Stimulated activated effector memory CD8-positive, alpha-beta T cell treated with anti-CD3 and anti-CD28 coated beads, Interleukin-12 subunit alpha, Interleukin-12 subunit beta, amount 100 ng/mL, for 72 hours (primary cell): Measurements from ENCODE around the gene CGB5.
"Not testable (repeated sequence)": the region's sequence is repeated elsewhere in the genome, so short reads cannot be mapped to it uniquely, and the experiment has no call there.

Experiments
- ATAC-seq: fragments of 150-1000 bp; cut with Tn5 transposase; 2 replicates; pipeline ENCODE4 v1.10.0; 2021
- DNase-seq, 2 donors: peaks; one replicate each; pipeline ENCODE4 v3.0.0; 2021 to 2022; ENCODE audit warnings: low spot score in 2 of 2
- H3K27ac Mint-ChIP-seq: one replicate; pipeline ENCODE4 v1.8.0; 2022; ENCODE audit warnings: mild to moderate bottlenecking, mixed read lengths
- H3K36me3 Mint-ChIP-seq: one replicate; pipeline ENCODE4 v1.8.0; 2022; ENCODE audit warnings: mild to moderate bottlenecking, mixed read lengths
- H3K4me1 Mint-ChIP-seq: one replicate; pipeline ENCODE4 v1.8.0; 2022; ENCODE audit warnings: mixed read lengths
- H3K4me3 Mint-ChIP-seq: one replicate; pipeline ENCODE4 v1.8.0; 2022; ENCODE audit warnings: mild to moderate bottlenecking, mixed read lengths
- H3K9me3 Mint-ChIP-seq: one replicate; pipeline ENCODE4 v1.8.0; 2022; ENCODE audit warnings: mixed read lengths

The CGB5 gene

DNA sequence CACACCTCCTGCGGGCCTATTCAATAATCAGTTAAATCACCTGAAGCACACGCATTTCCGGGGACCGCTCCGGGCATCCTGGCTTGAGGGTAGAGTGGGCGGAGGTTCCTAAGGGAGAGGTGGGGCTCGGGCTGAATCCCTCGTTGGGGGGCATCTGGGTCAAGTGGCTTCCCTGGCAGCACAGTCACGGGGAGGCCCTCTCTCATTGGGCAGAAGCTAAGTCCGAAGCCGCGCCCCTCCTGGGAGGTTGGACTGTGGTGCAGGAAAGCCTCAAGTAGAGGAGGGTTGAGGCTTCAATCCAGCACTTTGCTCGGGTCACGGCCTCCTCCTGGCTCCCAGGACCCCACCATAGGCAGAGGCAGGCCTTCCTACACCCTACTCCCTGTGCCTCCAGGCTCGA is at the start of gene CGB5:
CGB5 (plus strand) TSS at position 301 of the 400 bp plus-strand sequence. CDS start 362 bp downstream, outside the sequence.
- not testable (repeated sequence) for H3K4me3 Mint-ChIP-seq, H3K4me1 Mint-ChIP-seq, H3K36me3 Mint-ChIP-seq, H3K27ac Mint-ChIP-seq, ATAC-seq, DNase-seq, H3K9me3 Mint-ChIP-seq

DNA sequence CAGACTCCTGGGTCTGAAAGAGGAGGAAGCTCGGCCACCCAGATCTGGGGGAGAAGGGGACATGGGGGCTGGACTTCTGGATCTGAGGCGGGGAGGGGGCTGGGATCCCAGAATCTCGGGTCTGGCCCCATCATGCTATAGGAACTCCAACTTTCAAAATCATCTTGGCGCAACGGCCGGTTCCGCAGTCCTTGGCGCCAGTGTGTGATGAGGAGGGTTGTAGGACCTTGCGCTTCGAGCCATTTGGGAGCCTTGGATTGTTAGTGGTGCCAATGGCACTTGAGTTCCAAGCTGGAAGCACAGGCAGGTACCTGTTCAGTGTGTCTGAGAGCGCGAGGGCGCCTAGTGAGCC is 49.6 kb upstream of the CGB5 start:
- H3K9me3 Mint-ChIP-seq, result no peaks in the 10 kb centered on the region
- H3K27ac Mint-ChIP-seq, result peak overlapping the region; percentile 100
- H3K4me1 Mint-ChIP-seq, result peaks cover 61% of the 10 kb centered on the region
- H3K36me3 Mint-ChIP-seq, result peaks cover 50% of the 10 kb centered on the region
- DNase-seq (no peak), ATAC-seq (no peak)
- peak overlapping the region; percentile 99 for H3K4me3 Mint-ChIP-seq

DNA sequence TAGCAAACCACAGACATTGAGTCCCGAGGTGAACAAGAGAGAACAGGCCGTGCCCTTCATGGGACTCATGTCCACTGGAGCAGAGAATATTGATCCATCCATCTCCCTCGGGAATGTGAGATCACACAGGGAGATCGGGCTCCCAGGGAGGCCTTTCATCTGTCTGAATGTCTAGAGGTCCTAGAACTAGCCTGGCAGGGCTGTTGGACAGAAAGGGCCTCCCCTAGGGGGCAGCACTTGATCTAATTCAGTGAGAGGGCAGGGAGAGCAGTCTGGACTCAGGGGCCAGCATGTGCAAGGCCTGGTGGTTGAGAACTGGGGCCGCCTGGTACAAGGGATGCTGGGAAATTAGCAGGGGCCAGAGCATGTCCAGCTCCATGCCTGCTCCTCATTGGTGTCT is 45.7 kb upstream of the CGB5 start:
- DNase-seq (peak in 1 of 2 donors; percentile 82), ATAC-seq (no peak)
- Mint-ChIP-seq H3K9me3 (no peaks in the 10 kb centered on the region), H3K27ac (peak overlapping the region; percentile 39), H3K36me3 (peaks cover 59% of the 10 kb centered on the region), H3K4me1 (peaks cover 40% of the 10 kb centered on the region), H3K4me3 (no peak overlapping the region)

DNA sequence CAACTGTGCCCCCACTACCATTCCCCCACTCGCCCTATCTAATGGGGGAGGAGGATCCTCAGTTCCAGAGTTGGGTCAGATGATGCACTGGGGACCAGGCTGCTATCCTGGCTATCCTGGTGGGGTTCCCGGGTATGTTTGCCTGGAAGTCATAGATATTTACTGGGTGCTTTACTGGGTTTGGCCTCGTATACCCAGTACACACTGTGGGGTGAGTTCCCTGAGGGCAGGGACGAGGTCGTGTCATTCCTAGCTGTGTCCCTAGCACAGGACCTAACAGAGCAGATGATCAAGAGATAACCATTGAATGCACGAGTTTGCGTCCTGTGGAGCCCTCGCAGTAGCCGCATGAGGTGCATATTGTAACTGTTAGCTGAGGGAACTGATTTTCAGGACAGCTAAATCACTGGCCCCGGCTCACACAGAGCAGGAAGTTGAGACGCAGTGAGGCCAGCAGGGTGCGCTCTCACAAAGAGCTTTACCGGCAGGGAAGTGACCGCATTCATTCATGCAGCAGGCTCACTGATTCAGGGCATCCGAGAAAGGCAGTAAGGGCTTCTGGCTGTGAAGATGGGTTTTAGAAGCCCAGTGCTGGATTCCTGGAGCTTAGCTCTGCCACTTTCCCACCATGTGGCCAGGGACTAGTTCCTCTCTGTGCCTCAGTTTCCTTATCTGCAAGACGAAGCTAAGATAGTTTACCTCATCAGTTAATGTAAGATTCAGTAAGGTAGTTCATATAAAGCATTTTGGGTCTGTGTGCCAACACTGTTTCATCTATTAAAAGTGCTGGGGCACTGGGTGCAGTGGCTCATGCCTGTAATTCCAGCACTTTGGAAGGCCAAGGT is 43.9 kb upstream of the CGB5 start:
- no peaks in the 10 kb centered on the region for H3K9me3 Mint-ChIP-seq
- H3K27ac Mint-ChIP-seq, result no peak overlapping the region
- ATAC-seq (peak; percentile 90), DNase-seq (peak; percentile 54 to 76)
- H3K4me1 Mint-ChIP-seq, result peaks cover 29% of the 10 kb centered on the region
- H3K4me3 Mint-ChIP-seq, result no peak overlapping the region
- peaks cover 62% of the 10 kb centered on the region for H3K36me3 Mint-ChIP-seq

DNA sequence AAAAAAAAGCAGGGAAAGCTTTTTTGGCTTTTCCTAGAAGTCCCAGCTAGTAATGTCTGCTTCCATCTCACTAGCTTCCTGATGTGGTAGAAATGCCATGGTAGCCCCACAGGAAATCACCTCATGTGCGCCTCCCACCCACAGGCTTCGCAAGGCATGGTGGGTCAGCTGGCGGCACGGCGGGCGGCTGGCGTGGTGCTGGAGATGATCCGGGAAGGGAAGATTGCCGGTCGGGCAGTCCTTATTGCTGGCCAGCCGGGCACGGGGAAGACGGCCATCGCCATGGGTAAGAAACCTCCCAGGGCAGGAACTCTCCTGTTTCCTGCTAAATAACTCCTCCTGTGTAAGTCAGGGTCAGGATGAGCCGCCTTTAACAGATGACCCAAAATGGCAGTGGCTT is 39.5 kb upstream of the CGB5 start:
- Mint-ChIP-seq H3K4me3 (no peak overlapping the region), H3K9me3 (no peaks in the 10 kb centered on the region), H3K36me3 (peaks cover 98% of the 10 kb centered on the region), H3K4me1 (peaks cover 7% of the 10 kb centered on the region), H3K27ac (no peak overlapping the region)
- DNase-seq (no peak), ATAC-seq (no peak)

DNA sequence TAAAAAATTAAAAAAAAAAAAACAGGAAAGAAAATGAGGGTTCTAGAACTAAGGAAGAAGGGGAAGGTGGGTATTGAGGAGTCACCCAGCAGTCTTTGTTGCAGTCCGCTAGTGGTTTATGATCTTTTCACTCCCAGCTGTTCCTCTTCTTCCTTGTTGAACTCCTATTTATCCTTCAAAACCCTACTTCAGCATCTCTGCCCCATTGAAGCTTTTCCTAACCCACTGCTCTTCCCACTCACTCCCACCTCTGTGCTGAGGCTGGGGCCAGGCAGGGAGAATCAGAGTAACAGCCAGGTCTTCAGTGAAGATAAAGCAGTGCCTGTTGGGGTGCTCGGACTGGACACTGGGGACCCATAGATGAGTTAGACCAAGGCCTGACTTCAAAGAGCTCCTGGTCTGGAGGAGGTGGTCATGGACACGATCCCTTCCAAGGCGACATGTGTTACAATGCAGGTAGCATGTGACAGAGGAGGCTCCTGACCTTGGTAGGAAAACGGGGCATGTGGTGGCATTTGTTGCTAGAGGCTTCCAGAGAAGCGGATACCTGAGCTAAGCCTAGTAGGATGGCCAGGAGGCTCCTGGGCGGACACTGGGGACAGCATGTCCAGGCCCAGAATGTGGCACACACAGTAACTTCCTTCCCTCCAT is 38.6 kb upstream of the CGB5 start:
- Mint-ChIP-seq H3K4me3 (no peak overlapping the region), H3K4me1 (no peaks in the 10 kb centered on the region), H3K27ac (no peak overlapping the region), H3K36me3 (peaks cover 98% of the 10 kb centered on the region), H3K9me3 (no peaks in the 10 kb centered on the region)
- DNase-seq (no peak), ATAC-seq (no peak)

DNA sequence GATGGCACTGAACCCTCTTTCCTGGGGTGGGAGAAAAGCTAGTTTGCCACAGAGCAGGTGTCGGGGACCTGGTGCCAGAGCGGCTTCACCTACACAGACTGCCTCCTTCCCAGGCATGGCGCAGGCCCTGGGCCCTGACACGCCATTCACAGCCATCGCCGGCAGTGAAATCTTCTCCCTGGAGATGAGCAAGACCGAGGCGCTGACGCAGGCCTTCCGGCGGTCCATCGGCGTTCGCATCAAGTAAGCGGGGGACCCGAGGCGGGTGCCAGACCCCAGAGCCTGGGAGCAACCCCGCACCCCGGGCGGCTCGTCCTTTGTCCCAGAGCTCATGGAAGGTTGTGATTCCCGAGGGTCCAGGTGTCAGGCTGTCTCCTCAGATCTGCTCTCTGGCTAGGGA is 36.7 kb upstream of the CGB5 start:
- ATAC-seq (no peak), DNase-seq (no peak)
- H3K4me1 Mint-ChIP-seq, result no peaks in the 10 kb centered on the region
- peaks cover 96% of the 10 kb centered on the region for H3K36me3 Mint-ChIP-seq
- no peak overlapping the region for H3K27ac Mint-ChIP-seq
- no peaks in the 10 kb centered on the region for H3K9me3 Mint-ChIP-seq
- H3K4me3 Mint-ChIP-seq, result no peak overlapping the region

DNA sequence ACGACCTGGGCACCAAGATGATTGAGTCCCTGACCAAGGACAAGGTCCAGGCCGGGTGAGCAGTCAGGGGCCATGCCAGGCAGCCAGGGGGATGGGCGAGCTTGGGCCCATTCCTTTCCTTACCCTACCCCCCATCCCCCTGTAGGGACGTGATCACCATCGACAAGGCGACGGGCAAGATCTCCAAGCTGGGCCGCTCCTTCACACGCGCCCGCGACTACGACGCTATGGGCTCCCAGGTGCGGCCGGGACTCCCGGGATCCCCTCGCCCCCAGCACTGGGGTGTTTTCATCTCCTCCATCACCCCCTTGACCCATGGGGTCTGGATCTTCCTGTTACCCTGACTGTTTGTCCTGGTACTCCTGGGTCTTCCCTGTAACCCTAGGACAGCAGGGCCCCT is 33.8 kb upstream of the CGB5 start:
- H3K27ac Mint-ChIP-seq, result no peak overlapping the region
- peaks cover 84% of the 10 kb centered on the region for H3K36me3 Mint-ChIP-seq
- H3K9me3 Mint-ChIP-seq, result no peaks in the 10 kb centered on the region
- no peak overlapping the region for H3K4me3 Mint-ChIP-seq
- ATAC-seq, result no peak
- no peak for DNase-seq
- no peaks in the 10 kb centered on the region for H3K4me1 Mint-ChIP-seq

DNA sequence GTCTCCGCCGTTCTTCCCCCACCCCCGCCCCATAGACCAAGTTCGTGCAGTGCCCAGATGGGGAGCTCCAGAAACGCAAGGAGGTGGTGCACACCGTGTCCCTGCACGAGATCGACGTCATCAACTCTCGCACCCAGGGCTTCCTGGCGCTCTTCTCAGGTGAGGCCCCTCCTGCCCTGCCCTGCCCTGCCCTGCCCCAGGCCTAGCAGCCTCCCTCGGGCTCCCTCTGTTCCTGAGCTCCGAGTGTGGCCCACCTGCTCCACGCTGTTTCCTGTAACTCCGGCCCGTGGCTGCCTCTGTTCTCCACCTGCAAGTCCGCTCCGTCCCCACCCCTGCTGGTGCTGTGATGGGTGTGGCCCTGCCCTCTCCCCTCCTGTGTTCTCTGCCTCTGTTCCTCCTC is 33.2 kb upstream of the CGB5 start:
- peaks cover 79% of the 10 kb centered on the region for H3K36me3 Mint-ChIP-seq
- H3K9me3 Mint-ChIP-seq, result no peaks in the 10 kb centered on the region
- no peak for DNase-seq
- H3K4me1 Mint-ChIP-seq, result no peaks in the 10 kb centered on the region
- H3K4me3 Mint-ChIP-seq, result no peak overlapping the region
- no peak for ATAC-seq
- H3K27ac Mint-ChIP-seq, result no peak overlapping the region

DNA sequence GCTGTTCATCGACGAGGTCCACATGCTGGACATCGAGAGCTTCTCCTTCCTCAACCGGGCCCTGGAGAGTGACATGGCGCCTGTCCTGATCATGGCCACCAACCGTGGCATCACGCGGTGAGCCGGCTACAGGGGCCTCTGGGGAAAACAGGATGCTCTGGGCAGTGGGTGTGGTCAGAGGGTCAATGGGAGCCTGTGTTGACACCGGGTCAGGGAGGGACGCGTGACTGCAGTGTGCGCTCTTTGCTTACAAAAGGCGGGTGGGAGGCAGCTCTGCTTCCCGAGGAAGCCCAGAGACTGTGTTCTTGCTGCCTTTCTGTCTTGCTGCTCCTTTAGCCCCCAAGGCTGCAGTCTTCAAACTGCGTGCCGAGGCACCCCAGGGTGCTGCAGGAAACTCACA is 32.5 kb upstream of the CGB5 start:
- H3K36me3 Mint-ChIP-seq, result peaks cover 77% of the 10 kb centered on the region
- no peaks in the 10 kb centered on the region for H3K4me1 Mint-ChIP-seq
- no peak for DNase-seq
- no peaks in the 10 kb centered on the region for H3K9me3 Mint-ChIP-seq
- H3K4me3 Mint-ChIP-seq, result no peak overlapping the region
- no peak overlapping the region for H3K27ac Mint-ChIP-seq
- no peak for ATAC-seq

DNA sequence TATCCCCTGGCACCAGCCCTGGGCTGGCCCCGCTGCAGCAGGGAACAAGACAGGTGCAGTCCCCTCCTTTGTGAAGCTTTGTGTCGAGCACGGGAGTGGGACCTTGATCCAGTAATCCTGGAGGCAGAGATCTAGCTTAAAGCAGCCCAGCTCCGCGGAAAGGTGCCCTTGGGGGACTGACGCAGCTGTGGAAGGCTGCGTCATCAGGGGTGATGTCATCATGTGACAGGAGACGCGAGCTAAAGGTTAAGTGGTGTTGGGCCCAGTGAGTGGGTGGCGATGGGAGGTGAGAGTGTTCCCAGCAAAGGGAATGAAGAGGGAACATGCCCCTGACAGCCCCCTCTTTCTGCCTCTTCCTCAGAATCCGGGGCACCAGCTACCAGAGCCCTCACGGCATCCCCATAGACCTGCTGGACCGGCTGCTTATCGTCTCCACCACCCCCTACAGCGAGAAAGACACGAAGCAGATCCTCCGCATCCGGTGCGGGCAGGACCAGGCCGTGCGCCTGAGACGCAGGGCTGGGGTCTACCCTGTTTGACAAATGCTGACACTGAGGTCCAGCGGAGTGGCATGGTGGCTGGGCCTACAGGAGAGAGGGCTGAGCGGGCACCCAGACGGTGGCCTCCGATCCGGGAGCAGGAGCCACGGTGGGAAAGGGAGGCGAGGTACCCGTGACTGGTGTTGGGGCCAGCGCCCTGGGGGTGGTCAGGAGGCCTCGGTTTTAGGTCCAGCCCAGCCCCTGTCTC is 29.4 kb upstream of the CGB5 start:
- no peak overlapping the region for H3K27ac Mint-ChIP-seq
- H3K4me1 Mint-ChIP-seq, result peaks cover 10% of the 10 kb centered on the region
- DNase-seq (no peak), ATAC-seq (no peak)
- no peaks in the 10 kb centered on the region for H3K9me3 Mint-ChIP-seq
- no peak overlapping the region for H3K4me3 Mint-ChIP-seq
- H3K36me3 Mint-ChIP-seq, result peaks cover 47% of the 10 kb centered on the region

DNA sequence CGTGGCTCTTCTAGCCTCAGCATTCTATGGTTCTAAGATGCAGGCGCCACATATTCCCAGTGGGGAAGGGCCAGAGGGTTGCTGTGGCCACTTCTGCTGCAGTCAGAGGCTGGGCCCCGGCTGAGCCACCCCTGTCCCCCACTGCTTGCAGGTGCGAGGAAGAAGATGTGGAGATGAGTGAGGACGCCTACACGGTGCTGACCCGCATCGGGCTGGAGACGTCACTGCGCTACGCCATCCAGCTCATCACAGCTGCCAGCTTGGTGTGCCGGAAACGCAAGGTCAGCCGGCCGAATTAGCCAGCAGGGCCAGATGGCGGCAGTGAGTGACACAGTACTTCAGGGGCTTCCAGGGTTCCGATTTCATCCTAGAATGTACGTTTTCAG is 28.8 kb upstream of the CGB5 start:
- H3K36me3 Mint-ChIP-seq, result peaks cover 42% of the 10 kb centered on the region
- peaks cover 13% of the 10 kb centered on the region for H3K4me1 Mint-ChIP-seq
- H3K27ac Mint-ChIP-seq, result no peak overlapping the region
- ATAC-seq (no peak), DNase-seq (no peak)
- no peaks in the 10 kb centered on the region for H3K9me3 Mint-ChIP-seq
- no peak overlapping the region for H3K4me3 Mint-ChIP-seq

DNA sequence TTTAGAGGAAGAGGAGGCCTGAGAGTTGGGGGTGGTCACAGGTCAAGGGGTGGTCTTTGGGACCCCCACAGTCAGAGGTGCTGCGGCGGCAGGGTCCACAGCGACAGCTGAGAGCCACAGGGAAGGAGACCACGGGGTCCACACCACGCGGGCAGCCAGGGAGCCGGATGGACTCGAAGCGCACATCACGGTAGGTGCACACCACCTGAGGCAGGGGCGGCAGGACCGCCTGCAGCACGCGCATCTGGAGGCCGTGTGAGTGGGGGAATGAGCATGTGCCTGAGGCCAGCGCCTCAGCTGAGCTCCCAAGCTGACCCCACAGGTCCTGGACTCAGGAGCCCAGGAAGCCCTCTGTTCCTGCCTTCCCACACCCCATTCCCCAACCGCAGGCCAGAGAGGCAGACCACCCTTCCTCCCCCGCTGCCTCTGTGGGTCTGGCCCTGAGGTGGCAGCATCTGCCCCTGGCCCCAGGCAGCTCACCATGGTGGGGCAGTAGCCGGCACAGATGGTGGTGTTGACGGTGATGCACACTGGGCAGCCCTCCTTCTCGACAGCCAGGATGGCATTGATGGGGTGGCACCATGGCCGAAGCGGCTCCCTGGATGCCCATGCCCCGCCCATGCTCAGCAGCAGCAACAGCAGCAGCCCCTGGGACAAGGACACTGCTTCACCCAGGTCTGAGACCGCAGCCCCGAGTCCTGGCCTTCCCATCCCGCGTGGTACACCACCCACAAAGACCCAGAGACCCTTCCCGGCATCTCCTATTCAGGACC is 27.4 kb upstream of the CGB5 start:
- peak overlapping the region; percentile 43 for H3K27ac Mint-ChIP-seq

DNA sequence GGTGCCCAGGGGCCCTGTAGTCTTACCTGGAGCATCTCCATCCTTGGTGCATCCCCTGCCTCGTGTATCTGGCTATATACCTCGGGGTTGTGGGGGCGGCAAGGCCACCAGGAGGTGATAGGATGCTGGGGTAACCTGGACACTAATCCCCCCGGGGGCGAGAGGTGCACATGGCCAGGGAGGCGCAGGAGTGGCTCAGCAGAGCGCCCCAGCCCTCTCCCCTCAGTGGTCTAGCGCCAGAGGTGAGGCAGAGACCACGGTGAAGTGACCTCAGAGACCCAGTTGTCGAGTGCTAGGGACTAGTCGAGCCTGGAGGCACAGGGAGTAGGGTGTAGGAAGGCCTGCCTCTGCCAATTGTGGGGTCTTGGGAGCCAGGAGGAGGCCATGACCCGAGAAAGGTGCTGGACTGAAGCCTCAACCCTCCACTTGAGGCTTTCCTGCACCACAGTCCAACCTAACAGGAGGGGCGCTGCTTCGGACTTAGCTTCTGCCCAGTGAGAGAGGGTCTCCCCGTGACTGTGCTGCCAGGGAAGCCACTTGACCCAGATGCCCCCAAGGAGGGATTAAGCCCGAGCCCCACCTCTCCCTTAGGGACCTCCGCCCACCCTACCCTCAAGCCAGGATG is 26.5 kb upstream of the CGB5 start, which contains the start of gene LHB:
LHB (minus strand) TSS at position 51 of the 625 bp plus-strand sequence; CDS start at position 41, 10 bp downstream.
- ATAC-seq (no peak), DNase-seq (no peak)
- Mint-ChIP-seq H3K9me3 (no peaks in the 10 kb centered on the region), H3K36me3 (peaks cover 23% of the 10 kb centered on the region), H3K4me1 (peaks cover 31% of the 10 kb centered on the region), H3K4me3 (peak within 1 kb of the TSS; percentile 84), H3K27ac (peak within 1 kb of the TSS; percentile 43)

More for the DNA sequence above, 27.4 kb upstream of the CGB5 start:
- DNase-seq (no peak), ATAC-seq (no peak)
- H3K4me1 Mint-ChIP-seq, result peaks cover 25% of the 10 kb centered on the region
- no peak overlapping the region for H3K4me3 Mint-ChIP-seq
- no peaks in the 10 kb centered on the region for H3K9me3 Mint-ChIP-seq
- H3K36me3 Mint-ChIP-seq, result peaks cover 29% of the 10 kb centered on the region
